Mucosa of descending colon (tissue), 3 donors: ENCODE measurements around the gene ENOX1. TPM values are rescaled to one million over a fixed set of nuclear protein-coding genes. Genes with fewer than 3 reads are reported as not detected.

Source experiments
- ATAC-seq: fragments of 200-7000 bp; cut with Tn5 transposase; one replicate; pipeline ENCODE4 v1.9.1; 2020; ENCODE audit warnings: mild to moderate bottlenecking, moderate library complexity
- DNase-seq, 3 donors: peaks; one replicate each; pipeline ENCODE4 v3.0.0-alpha.2; 2020
- H3K36me3 ChIP-seq: fragments of 200-600 bp; one replicate; pipeline ENCODE4 v1.8.0; 2021; ENCODE audit warnings: low read depth, mild to moderate bottlenecking
- H3K4me1 ChIP-seq: fragments of 200-600 bp; one replicate; pipeline ENCODE4 v1.8.0; 2021; ENCODE audit warnings: low read depth, mild to moderate bottlenecking
- H3K4me3 ChIP-seq: fragments of 200-600 bp; one replicate; pipeline ENCODE4 v1.8.0; 2021; ENCODE audit warnings: mild to moderate bottlenecking
- H3K9me3 ChIP-seq: fragments of 200-600 bp; one replicate; pipeline ENCODE4 v1.8.0; 2021; ENCODE audit warnings: mild to moderate bottlenecking
- CTCF ChIP-seq: fragments of 200-600 bp; IDR thresholded peaks from one replicate; pipeline ENCODE4 v1.8.0; 2022; ENCODE audit warnings: antibody characterized with exemption, mild to moderate bottlenecking
- intact Hi-C, 2 donors: fragments of 100-400 bp; cut with DNase I in 1 of 2; cut with micrococcal nuclease in 1 of 2; formaldehyde crosslinking; loops; one replicate each; pipeline versions ENCODE4 v1.11.0 to v1.11.1; 2022; cut with DNase I, micrococcal nuclease
- total RNA-seq, 3 donors: library from RNA; stranded (reverse); fragmentation: NEBNext Ultra II Directional in 2 of 3; extraction: Animal tissue kit (Norgen Biotek cat#: 25700) in 2 of 3; gene quantifications; one replicate each; pipeline versions ENCODE4 v1.2.1 to v1.2.4, GENCODE V29; 2021 to 2023
- donor health status: DM: no; HTN: no; CAD: no; lungs with moderate emphysema.
- donor health status: DM: no; HTN: no; CAD: no.
- donor health status: DM: no; HTN: yes; CAD: no.

The ENOX1 gene
- total RNA-seq, 3 donors from 2014 or later = 0.35 to 9.8 (median 1.2) TPM

- Histone ChIP-seq H3K4me1 (peaks cover 16% of the 10 kb centered on the region), H3K36me3 (no peaks in the 10 kb centered on the region), H3K4me3 (no peak overlapping the region), H3K9me3 (no peaks in the 10 kb centered on the region)
- intact Hi-C loops = no loop called here
- ATAC-seq (peak; percentile 71), DNase-seq (peak; percentile 66 to 71 (median 68))
- TF ChIP-seq CTCF = no peak
Observed at GRCh38 chr13:43785650-43786471, 911 bp downstream of the ENOX1 start.

GRCh38 chr13:43785261-43785649 lies 1.5 kb downstream of the ENOX1 start:
- Histone ChIP-seq H3K36me3 (no peaks in the 10 kb centered on the region), H3K4me3 (no peak overlapping the region), H3K4me1 (peaks cover 16% of the 10 kb centered on the region), H3K9me3 (no peaks in the 10 kb centered on the region)
- ATAC-seq = no peak
- DNase-seq = no peak
- TF ChIP-seq CTCF = no peak
- intact Hi-C loops = no loop called here

- Histone ChIP-seq H3K36me3 (no peaks in the 10 kb centered on the region), H3K4me3 (no peak overlapping the region), H3K9me3 (no peaks in the 10 kb centered on the region), H3K4me1 (peaks cover 16% of the 10 kb centered on the region)
- TF ChIP-seq CTCF = no peak
- intact Hi-C loops = no loop called here
- no peak for DNase-seq
- ATAC-seq = no peak
Observed at GRCh38 chr13:43784496-43784895, 2.3 kb downstream of the ENOX1 start.

- DNase-seq = no peak
- no peak overlapping the region for H3K4me3 ChIP-seq
- H3K9me3 ChIP-seq = no peaks in the 10 kb centered on the region
- H3K4me1 ChIP-seq = peaks cover 16% of the 10 kb centered on the region
- intact Hi-C loops = no loop called here
- no peaks in the 10 kb centered on the region for H3K36me3 ChIP-seq
- ATAC-seq = peak; percentile 21
- no peak for TF ChIP-seq CTCF
Observed at GRCh38 chr13:43783820-43784219, 3.0 kb downstream of the ENOX1 start.

- peaks cover 16% of the 10 kb centered on the region for H3K4me1 ChIP-seq
Observed at GRCh38 chr13:43782686-43783085, 4.1 kb downstream of the ENOX1 start.

More at GRCh38 chr13:43782686-43783085, 4.1 kb downstream of the ENOX1 start:
- TF ChIP-seq CTCF = no peak
- no peaks in the 10 kb centered on the region for H3K36me3 ChIP-seq
- no peak for ATAC-seq
- H3K4me3 ChIP-seq = no peak overlapping the region
- DNase-seq = no peak
- intact Hi-C loops = no loop called here
- no peaks in the 10 kb centered on the region for H3K9me3 ChIP-seq
